ENCODE results near the gene GSTM1.
"Not testable (repeated sequence)": the region's sequence is repeated elsewhere in the genome, so short reads cannot be mapped to it uniquely, and the experiment has no call there.

Gene GSTM1

DNA sequence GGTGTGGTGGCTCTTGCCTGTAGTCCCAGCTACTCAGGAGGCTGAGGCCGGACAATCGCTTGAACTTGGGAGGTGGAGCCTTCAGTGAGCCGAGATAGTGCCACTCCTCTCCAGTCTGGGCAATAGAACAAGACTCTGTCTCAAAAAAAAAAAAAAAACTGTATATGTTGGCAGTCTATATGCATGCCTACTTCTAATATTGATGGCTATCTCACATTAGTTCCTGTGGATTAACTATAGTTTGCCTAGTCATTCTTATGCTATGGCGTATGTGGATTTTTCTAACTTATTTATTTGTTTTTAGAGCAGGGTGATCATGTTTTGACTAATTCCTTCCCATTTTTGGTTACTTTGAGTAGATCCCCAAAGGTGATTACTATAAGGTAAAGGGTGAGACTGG lies 9.4 kb downstream of the GSTM1 start:
- no peaks in the 10 kb centered on the region for H3K9me2 ChIP-seq (replicated peaks; ENCODE audit: control insufficient read depth, low read length)
- no peaks in the 10 kb centered on the region for H3K79me2 ChIP-seq (ENCODE audit: control insufficient read depth, low read length)
- H4K20me1 ChIP-seq (ENCODE audit: control insufficient read depth, insufficient read depth, low read depth, low read length) = no peaks in the 10 kb centered on the region
- TF ChIP-seq, protein P1, sequence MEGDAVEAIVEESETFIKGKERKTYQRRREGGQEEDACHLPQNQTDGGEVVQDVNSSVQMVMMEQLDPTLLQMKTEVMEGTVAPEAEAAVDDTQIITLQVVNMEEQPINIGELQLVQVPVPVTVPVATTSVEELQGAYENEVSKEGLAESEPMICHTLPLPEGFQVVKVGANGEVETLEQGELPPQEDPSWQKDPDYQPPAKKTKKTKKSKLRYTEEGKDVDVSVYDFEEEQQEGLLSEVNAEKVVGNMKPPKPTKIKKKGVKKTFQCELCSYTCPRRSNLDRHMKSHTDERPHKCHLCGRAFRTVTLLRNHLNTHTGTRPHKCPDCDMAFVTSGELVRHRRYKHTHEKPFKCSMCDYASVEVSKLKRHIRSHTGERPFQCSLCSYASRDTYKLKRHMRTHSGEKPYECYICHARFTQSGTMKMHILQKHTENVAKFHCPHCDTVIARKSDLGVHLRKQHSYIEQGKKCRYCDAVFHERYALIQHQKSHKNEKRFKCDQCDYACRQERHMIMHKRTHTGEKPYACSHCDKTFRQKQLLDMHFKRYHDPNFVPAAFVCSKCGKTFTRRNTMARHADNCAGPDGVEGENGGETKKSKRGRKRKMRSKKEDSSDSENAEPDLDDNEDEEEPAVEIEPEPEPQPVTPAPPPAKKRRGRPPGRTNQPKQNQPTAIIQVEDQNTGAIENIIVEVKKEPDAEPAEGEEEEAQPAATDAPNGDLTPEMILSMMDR (IDR thresholded peaks at IDR 0.05; ENCODE audit: low read depth, low read length, poor library complexity, severe bottlenecking) = no peak
- no peak for TF ChIP-seq EZH2phosphoT487 (IDR thresholded peaks at IDR 0.05; ENCODE audit: borderline replicate concordance, low read length)
- no peak overlapping the region for H3K4me2 ChIP-seq (ENCODE audit: low read length)
- no peaks in the 10 kb centered on the region for H3K27me3 ChIP-seq (ENCODE audit: control insufficient read depth, low read length)
- no peaks in the 10 kb centered on the region for H3K36me3 ChIP-seq (ENCODE audit: control insufficient read depth, low read length)
- no peak overlapping the region for H3K4me3 ChIP-seq (ENCODE audit: low read length)
- no peak overlapping the region for H3K27ac ChIP-seq (ENCODE audit: low read depth, low read length)
- H3K4me1 ChIP-seq (ENCODE audit: control insufficient read depth, low read length) = no peaks in the 10 kb centered on the region
- H3F3A ChIP-seq (ENCODE audit: control insufficient read depth, insufficient read depth) = no peaks in the 10 kb centered on the region
- H3K9me3 ChIP-seq (ENCODE audit: control insufficient read depth, insufficient read depth, low read length) = no peaks in the 10 kb centered on the region

- not testable (repeated sequence) for H3K79me2 ChIP-seq (ENCODE audit: control insufficient read depth, low read length); H3K36me3 ChIP-seq (ENCODE audit: control insufficient read depth, low read length); H4K20me1 ChIP-seq (ENCODE audit: control insufficient read depth, insufficient read depth, low read depth, low read length); H3K4me1 ChIP-seq (ENCODE audit: control insufficient read depth, low read length); H3K9me2 ChIP-seq (replicated peaks; ENCODE audit: control insufficient read depth, low read length); H3K9me3 ChIP-seq (ENCODE audit: control insufficient read depth, insufficient read depth, low read length); H3F3A ChIP-seq (ENCODE audit: control insufficient read depth, insufficient read depth); H3K4me2 ChIP-seq (ENCODE audit: low read length); H3K27me3 ChIP-seq (ENCODE audit: control insufficient read depth, low read length); H3K4me3 ChIP-seq (ENCODE audit: low read length); H3K27ac ChIP-seq (ENCODE audit: low read depth, low read length)
These were observed 10.2 kb downstream of the GSTM1 start for GRCh38 chr1:109697861-109698260.

GRCh38 chr1:109702940-109703339 lies 15.3 kb downstream of the GSTM1 start:
- not testable (repeated sequence) for H3K4me2 ChIP-seq (ENCODE audit: low read length); H3K27me3 ChIP-seq (ENCODE audit: control insufficient read depth, low read length); H3K9me2 ChIP-seq (replicated peaks; ENCODE audit: control insufficient read depth, low read length); H4K20me1 ChIP-seq (ENCODE audit: control insufficient read depth, insufficient read depth, low read depth, low read length); H3K36me3 ChIP-seq (ENCODE audit: control insufficient read depth, low read length); H3K9me3 ChIP-seq (ENCODE audit: control insufficient read depth, insufficient read depth, low read length); H3K4me1 ChIP-seq (ENCODE audit: control insufficient read depth, low read length); H3K27ac ChIP-seq (ENCODE audit: low read depth, low read length); H3K79me2 ChIP-seq (ENCODE audit: control insufficient read depth, low read length); H3K4me3 ChIP-seq (ENCODE audit: low read length); H3F3A ChIP-seq (ENCODE audit: control insufficient read depth, insufficient read depth)

DNA sequence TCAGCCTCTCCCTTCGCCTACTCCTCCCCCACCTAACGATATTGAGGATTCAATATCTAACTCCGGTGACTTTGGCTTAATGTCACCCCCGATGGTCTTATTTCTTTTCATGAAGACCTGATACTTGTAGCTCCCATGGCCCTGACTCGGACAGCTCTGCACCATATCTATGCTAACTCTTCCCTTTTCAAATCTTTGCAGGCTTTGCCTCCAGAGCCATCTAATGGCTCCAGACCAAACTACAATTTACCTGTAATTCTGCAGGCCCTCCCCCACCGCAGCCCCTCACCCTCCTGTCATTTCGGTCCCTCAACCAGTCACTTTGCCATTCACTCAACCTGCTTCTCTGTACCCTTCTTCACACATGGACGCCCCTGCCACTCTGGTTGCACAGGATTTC lies 16.6 kb downstream of the GSTM1 start:
- Histone ChIP-seq H3K36me3 (ENCODE audit: control insufficient read depth, low read length) (no peaks in the 10 kb centered on the region), H3K9me2 (replicated peaks; ENCODE audit: control insufficient read depth, low read length) (no peaks in the 10 kb centered on the region), H3F3A (ENCODE audit: control insufficient read depth, insufficient read depth) (no peaks in the 10 kb centered on the region), H3K9me3 (ENCODE audit: control insufficient read depth, insufficient read depth, low read length) (peaks cover 7% of the 10 kb centered on the region; the same call in 1 of the 2 replicates), H4K20me1 (ENCODE audit: control insufficient read depth, insufficient read depth, low read depth, low read length) (no peaks in the 10 kb centered on the region), H3K4me2 (ENCODE audit: low read length) (no peak overlapping the region), H3K4me3 (ENCODE audit: low read length) (no peak overlapping the region), H3K79me2 (ENCODE audit: control insufficient read depth, low read length) (no peaks in the 10 kb centered on the region), H3K27me3 (ENCODE audit: control insufficient read depth, low read length) (no peaks in the 10 kb centered on the region), H3K4me1 (ENCODE audit: control insufficient read depth, low read length) (no peaks in the 10 kb centered on the region), H3K27ac (ENCODE audit: low read depth, low read length) (no peak overlapping the region)
- TF ChIP-seq, protein P1 (IDR thresholded peaks at IDR 0.05; ENCODE audit: low read depth, low read length, poor library complexity, severe bottlenecking) = no peak
- TF ChIP-seq EZH2phosphoT487 (IDR thresholded peaks at IDR 0.05; ENCODE audit: borderline replicate concordance, low read length) = no peak
